ENCODE measurements around the gene NTPCR. TPM values are rescaled to one million over a fixed set of nuclear protein-coding genes. Genes with fewer than 3 reads are reported as not detected.

NTPCR gene
- total RNA-seq, 3 donors from 2014 or later, result 36.5 to 49.9 (median 46.4) TPM

- Histone ChIP-seq H3K9me3 (no peaks in the 10 kb centered on the region), H3K4me3 (no peak overlapping the region), H3K36me3 (ENCODE audit: low read depth) (no peaks in the 10 kb centered on the region), H3K4me1 (ENCODE audit: low read depth) (no peaks in the 10 kb centered on the region)
- TF ChIP-seq CTCF (IDR thresholded peaks at IDR 0.05), result no peak
- DNase-seq (no peak), ATAC-seq (no peak)
- intact Hi-C loops (cut with DNase I, micrococcal nuclease), result no loop called here
Measured at GRCh38 chr1:233022246-233022645, 71.8 kb downstream of the NTPCR start.

- H3K9me3 ChIP-seq, result no peaks in the 10 kb centered on the region
- H3K4me3 ChIP-seq, result no peak overlapping the region
- H3K36me3 ChIP-seq (ENCODE audit: low read depth), result no peaks in the 10 kb centered on the region
- H3K4me1 ChIP-seq (ENCODE audit: low read depth), result no peaks in the 10 kb centered on the region
- no peak for ATAC-seq
- intact Hi-C loops (cut with DNase I, micrococcal nuclease), result no loop called here
- DNase-seq, result no peak
- no peak for TF ChIP-seq CTCF (IDR thresholded peaks at IDR 0.05)
Measured at GRCh38 chr1:233024199-233024598, 73.8 kb downstream of the NTPCR start.

GRCh38 chr1:233025157-233025556 lies 74.7 kb downstream of the NTPCR start:
- Histone ChIP-seq H3K4me1 (ENCODE audit: low read depth) (no peaks in the 10 kb centered on the region), H3K9me3 (no peaks in the 10 kb centered on the region), H3K36me3 (ENCODE audit: low read depth) (no peaks in the 10 kb centered on the region), H3K4me3 (no peak overlapping the region)
- peak; percentile 95 for ATAC-seq
- intact Hi-C loops (cut with DNase I, micrococcal nuclease), result loop anchor here in 1 of 2 donors (5.0 kb wide), 1 partner anchor 393 kb away; the partner anchor contains the start of gene SIPA1L2
- DNase-seq, result peak; percentile 67 to 83 (median 78)
- peak; percentile 22 for TF ChIP-seq CTCF (IDR thresholded peaks at IDR 0.05)

GRCh38 chr1:233025567-233025966 lies 75.2 kb downstream of the NTPCR start:
- Histone ChIP-seq H3K9me3 (no peaks in the 10 kb centered on the region), H3K4me1 (ENCODE audit: low read depth) (no peaks in the 10 kb centered on the region), H3K36me3 (ENCODE audit: low read depth) (no peaks in the 10 kb centered on the region), H3K4me3 (no peak overlapping the region)
- DNase-seq (no peak), ATAC-seq (peak; percentile 69)
- intact Hi-C loops (cut with DNase I, micrococcal nuclease), result loop anchor here in 1 of 2 donors (5.0 kb wide), 1 partner anchor 393 kb away; the partner anchor contains the start of gene SIPA1L2
- TF ChIP-seq CTCF (IDR thresholded peaks at IDR 0.05), result peak; percentile 7

- TF ChIP-seq CTCF (IDR thresholded peaks at IDR 0.05), result no peak
- Histone ChIP-seq H3K36me3 (ENCODE audit: low read depth) (no peaks in the 10 kb centered on the region), H3K4me3 (no peak overlapping the region), H3K4me1 (ENCODE audit: low read depth) (no peaks in the 10 kb centered on the region), H3K9me3 (no peaks in the 10 kb centered on the region)
- no peak for ATAC-seq
- DNase-seq, result no peak
- intact Hi-C loops (cut with DNase I, micrococcal nuclease), result loop anchor here in 1 of 2 donors (5.0 kb wide), 1 partner anchor 395 kb away; the partner anchor contains the start of gene SIPA1L2
Measured at GRCh38 chr1:233027046-233027445, 76.6 kb downstream of the NTPCR start.

- no peak for TF ChIP-seq CTCF (IDR thresholded peaks at IDR 0.05)
- Histone ChIP-seq H3K4me3 (no peak overlapping the region), H3K9me3 (no peaks in the 10 kb centered on the region), H3K4me1 (ENCODE audit: low read depth) (no peaks in the 10 kb centered on the region), H3K36me3 (ENCODE audit: low read depth) (no peaks in the 10 kb centered on the region)
- DNase-seq (no peak), ATAC-seq (no peak)
- intact Hi-C loops (cut with DNase I, micrococcal nuclease), result no loop called here
Measured at GRCh38 chr1:233031521-233031920, 81.1 kb downstream of the NTPCR start.

Data from mucosa of descending colon (tissue), 3 donors.